Keratinocyte (primary cell): Measurements from ENCODE around the gene DNALI1.

Source experiments
- EZH2 ChIP-seq: IDR thresholded peaks from one replicate; pipeline ENCODE4 v1.6.1; 2012; ENCODE audit warnings: inconsistent platforms, mild to moderate bottlenecking, low read length, moderate library complexity
- TF ChIP-seq, protein P1 (sequence below), 3 experiments: IDR thresholded peaks in 1 of 3; conservative IDR thresholded peaks in 1 of 3; optimal IDR thresholded peaks in 1 of 3; 2 replicates in 2 of 3; 3 replicates in 1 of 3; pipeline versions ENCODE3 to v1.5.1; 2011; ENCODE audit warnings: low read length in 3 of 3, mild to moderate bottlenecking in 3 of 3, moderate library complexity in 2 of 3, control low read depth in 1 of 3, inconsistent platforms in 1 of 3; ENCODE audit not compliant: insufficient read depth in 2 of 3; ENCODE audit errors: extremely low read depth in 1 of 3

GRCh38 chr1:37567023-37567422 lies 10.3 kb downstream of the DNALI1 start:
- TF ChIP-seq, protein P1, sequence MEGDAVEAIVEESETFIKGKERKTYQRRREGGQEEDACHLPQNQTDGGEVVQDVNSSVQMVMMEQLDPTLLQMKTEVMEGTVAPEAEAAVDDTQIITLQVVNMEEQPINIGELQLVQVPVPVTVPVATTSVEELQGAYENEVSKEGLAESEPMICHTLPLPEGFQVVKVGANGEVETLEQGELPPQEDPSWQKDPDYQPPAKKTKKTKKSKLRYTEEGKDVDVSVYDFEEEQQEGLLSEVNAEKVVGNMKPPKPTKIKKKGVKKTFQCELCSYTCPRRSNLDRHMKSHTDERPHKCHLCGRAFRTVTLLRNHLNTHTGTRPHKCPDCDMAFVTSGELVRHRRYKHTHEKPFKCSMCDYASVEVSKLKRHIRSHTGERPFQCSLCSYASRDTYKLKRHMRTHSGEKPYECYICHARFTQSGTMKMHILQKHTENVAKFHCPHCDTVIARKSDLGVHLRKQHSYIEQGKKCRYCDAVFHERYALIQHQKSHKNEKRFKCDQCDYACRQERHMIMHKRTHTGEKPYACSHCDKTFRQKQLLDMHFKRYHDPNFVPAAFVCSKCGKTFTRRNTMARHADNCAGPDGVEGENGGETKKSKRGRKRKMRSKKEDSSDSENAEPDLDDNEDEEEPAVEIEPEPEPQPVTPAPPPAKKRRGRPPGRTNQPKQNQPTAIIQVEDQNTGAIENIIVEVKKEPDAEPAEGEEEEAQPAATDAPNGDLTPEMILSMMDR (optimal IDR thresholded peaks at IDR 0.05 in 1 of 3, IDR thresholded peaks at IDR 0.05 in 1 of 3, conservative IDR thresholded peaks at IDR 0.05 in 1 of 3; ENCODE audit: extremely low read depth in 1 of 3, insufficient read depth in 2 of 3, low read length in 3 of 3) = no peak
- TF ChIP-seq EZH2 = no peak
